ENCODE results near the gene VAC14.
A peak's percentile ranks its signal among the peaks of the same experiment; 100 is the strongest.
"Not testable (repeated sequence)": the region's sequence is repeated elsewhere in the genome, so short reads cannot be mapped to it uniquely, and the experiment has no call there.

VAC14 gene

GRCh38 chr16:70800781-70801480 is at the start of gene VAC14:
VAC14 (minus strand) TSS chr16:70801158; CDS start chr16:70800900, 258 bp downstream.
- DNase-seq (ENCODE audit: low read depth) = peak; percentile 96

GRCh38 chr16:70823498-70824118 is 22.6 kb upstream of the VAC14 start:
- DNase-seq (ENCODE audit: low read depth) = not testable (repeated sequence)

- not testable (repeated sequence) for DNase-seq (ENCODE audit: low read depth)
Observed at GRCh38 chr16:70822734-70823133, 21.8 kb upstream of the VAC14 start.

GRCh38 chr16:70818088-70818487 is 17.1 kb upstream of the VAC14 start:
- not testable (repeated sequence) for DNase-seq (ENCODE audit: low read depth)

GRCh38 chr16:70809392-70810060 is 8.6 kb upstream of the VAC14 start:
- no peak for DNase-seq (ENCODE audit: low read depth)

GRCh38 chr16:70808371-70808770 is 7.4 kb upstream of the VAC14 start:
- no peak for DNase-seq (ENCODE audit: low read depth)

- DNase-seq (ENCODE audit: low read depth) = no peak
Observed at GRCh38 chr16:70805787-70806186, 4.8 kb upstream of the VAC14 start.

- DNase-seq (ENCODE audit: low read depth) = no peak
Observed at GRCh38 chr16:70805380-70805779, 4.4 kb upstream of the VAC14 start.

- no peak for DNase-seq (ENCODE audit: low read depth)
Observed at GRCh38 chr16:70804734-70805169, 3.8 kb upstream of the VAC14 start.

- DNase-seq (ENCODE audit: low read depth) = no peak
Observed at GRCh38 chr16:70804153-70804733, 3.3 kb upstream of the VAC14 start.

- no peak for DNase-seq (ENCODE audit: low read depth)
Observed at GRCh38 chr16:70803319-70803718, 2.4 kb upstream of the VAC14 start.

GRCh38 chr16:70801611-70802010 is 653 bp upstream of the VAC14 start:
- DNase-seq (ENCODE audit: low read depth) = no peak

GRCh38 chr16:70800311-70800710 is 647 bp downstream of the VAC14 start:
- no peak for DNase-seq (ENCODE audit: low read depth)

- DNase-seq (ENCODE audit: low read depth) = no peak
Observed at GRCh38 chr16:70796301-70796700, 4.7 kb downstream of the VAC14 start.

- no peak for DNase-seq (ENCODE audit: low read depth)
Observed at GRCh38 chr16:70795296-70795912, 5.6 kb downstream of the VAC14 start.

GRCh38 chr16:70793851-70794502 is 7.0 kb downstream of the VAC14 start:
- no peak for DNase-seq (ENCODE audit: low read depth)

- no peak for DNase-seq (ENCODE audit: low read depth)
Observed at GRCh38 chr16:70790815-70791214, 10.1 kb downstream of the VAC14 start.

- DNase-seq (ENCODE audit: low read depth) = no peak
Observed at GRCh38 chr16:70789595-70790447, 11.1 kb downstream of the VAC14 start.

- DNase-seq (ENCODE audit: low read depth) = no peak
Observed at GRCh38 chr16:70788668-70789594, 12.0 kb downstream of the VAC14 start.
